ENCODE data around the gene TRAPPC12.

The TRAPPC12 gene

DNA sequence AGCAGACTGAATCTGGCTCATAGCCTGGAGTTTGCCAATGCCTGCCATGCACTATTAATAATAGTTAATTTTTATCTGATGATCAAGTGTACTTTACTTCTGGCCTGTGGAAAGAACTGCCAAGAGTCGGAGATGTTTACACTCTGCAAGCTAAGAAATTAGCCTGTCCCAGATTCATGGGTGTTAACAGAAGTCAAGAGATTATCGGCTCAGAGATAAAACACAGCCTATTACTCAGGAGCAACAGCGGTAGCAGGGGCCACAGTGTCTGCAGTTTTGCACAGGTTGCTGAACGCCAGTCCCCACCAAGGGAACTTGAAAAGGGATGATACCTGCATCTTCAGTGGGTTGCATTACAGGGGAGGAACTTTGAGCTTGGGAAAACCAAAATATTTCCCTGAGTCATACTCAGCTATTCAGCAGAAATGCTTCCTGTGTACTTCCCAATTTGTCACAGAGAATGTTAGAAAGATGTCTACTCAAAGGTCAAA is 144.1 kb downstream of the TRAPPC12 start:
- peaks cover 8 to 28% (median 18%) of the 10 kb centered on the region in 4 experiments for H3K4me1 ChIP-seq (ENCODE audit: control extremely low read depth in 1 of 4, control insufficient read depth in 4 of 4, insufficient read depth in 4 of 4, low read length in 3 of 4)
- no peak for DNase-seq
- CTCF ChIA-PET = interaction anchor here (0.9 to 1.2 kb wide), 3 partner anchors 12 to 57 kb away, joined by 3 to 4 read pairs (median 3); partner anchors contain the start of gene RPS7
- H3K27me3 ChIP-seq (replicated peaks in 2 of 5; ENCODE audit: control insufficient read depth in 4 of 5, insufficient read depth in 5 of 5, low read length in 4 of 5) = no peaks in the 10 kb centered on the region
- POLR2A ChIA-PET = no interaction called here
- no peaks in the 10 kb centered on the region for H3K36me3 ChIP-seq (ENCODE audit: control insufficient read depth in 4 of 4, insufficient read depth in 4 of 4, low read length in 3 of 4)
- H3K4me3 ChIP-seq (ENCODE audit: control insufficient read depth in 1 of 7, extremely low read depth in 1 of 7, insufficient read depth in 4 of 7, low read depth in 2 of 7, low read length in 6 of 7) = no peak overlapping the region
- WGBS (ENCODE audit: insufficient coverage) = 78% methylated on average over 4 of the region's 4 CpGs
- no peak overlapping the region for H3K27ac ChIP-seq (ENCODE audit: insufficient read depth in 1 of 2, low read depth in 1 of 2, low read length in 2 of 2, poor library complexity in 1 of 2, severe bottlenecking in 2 of 2)
- H3K9me3 ChIP-seq (ENCODE audit: control extremely low read depth in 1 of 5, control insufficient read depth in 4 of 5, insufficient read depth in 2 of 5, low read depth in 1 of 5, low read length in 4 of 5) = no peaks in the 10 kb centered on the region

DNA sequence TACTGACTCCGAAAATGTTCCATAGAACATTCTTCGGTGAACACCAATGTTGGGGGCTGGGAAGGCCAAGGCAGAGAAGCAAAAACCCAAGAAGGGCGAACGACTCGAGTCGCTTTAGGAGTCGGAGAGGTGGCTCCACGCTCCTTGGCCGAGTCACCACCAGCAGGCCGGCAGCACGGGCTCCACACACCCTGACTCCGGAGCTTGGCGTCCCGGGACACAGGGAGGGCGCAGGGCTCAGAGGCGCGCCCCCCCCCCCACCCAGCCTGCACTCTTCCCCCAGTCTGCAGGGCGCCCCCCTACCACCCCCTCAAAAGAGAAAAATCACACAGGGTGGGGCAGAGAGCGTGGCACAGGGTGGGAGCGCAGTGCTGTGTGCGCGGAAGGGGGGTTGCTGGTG is 147.4 kb downstream of the TRAPPC12 start:
- no peak for DNase-seq
- 96% methylated on average over 11 of the region's 22 CpGs for WGBS (ENCODE audit: insufficient coverage)
- H3K4me1 ChIP-seq (ENCODE audit: control extremely low read depth in 1 of 4, control insufficient read depth in 4 of 4, insufficient read depth in 4 of 4, low read length in 3 of 4) = peaks cover 0 to 9% (median 4%) of the 10 kb centered on the region in 4 experiments
- ChIA-PET POLR2A (no interaction called here), CTCF (interaction anchor here (0.9 kb wide), 1 partner anchor 17 kb away, joined by 3 read pairs; no protein-coding TSS in a partner anchor)
- no peaks in the 10 kb centered on the region for H3K9me3 ChIP-seq (ENCODE audit: control extremely low read depth in 1 of 5, control insufficient read depth in 4 of 5, insufficient read depth in 2 of 5, low read depth in 1 of 5, low read length in 4 of 5)
- H3K4me3 ChIP-seq (ENCODE audit: control insufficient read depth in 1 of 7, extremely low read depth in 1 of 7, insufficient read depth in 4 of 7, low read depth in 2 of 7, low read length in 6 of 7) = no peak overlapping the region
- H3K27ac ChIP-seq (ENCODE audit: insufficient read depth in 1 of 2, low read depth in 1 of 2, low read length in 2 of 2, poor library complexity in 1 of 2, severe bottlenecking in 2 of 2) = no peak overlapping the region
- H3K27me3 ChIP-seq (replicated peaks in 2 of 5; ENCODE audit: control insufficient read depth in 4 of 5, insufficient read depth in 5 of 5, low read length in 4 of 5) = no peaks in the 10 kb centered on the region
- H3K36me3 ChIP-seq (ENCODE audit: control insufficient read depth in 4 of 4, insufficient read depth in 4 of 4, low read length in 3 of 4) = no peaks in the 10 kb centered on the region

DNA sequence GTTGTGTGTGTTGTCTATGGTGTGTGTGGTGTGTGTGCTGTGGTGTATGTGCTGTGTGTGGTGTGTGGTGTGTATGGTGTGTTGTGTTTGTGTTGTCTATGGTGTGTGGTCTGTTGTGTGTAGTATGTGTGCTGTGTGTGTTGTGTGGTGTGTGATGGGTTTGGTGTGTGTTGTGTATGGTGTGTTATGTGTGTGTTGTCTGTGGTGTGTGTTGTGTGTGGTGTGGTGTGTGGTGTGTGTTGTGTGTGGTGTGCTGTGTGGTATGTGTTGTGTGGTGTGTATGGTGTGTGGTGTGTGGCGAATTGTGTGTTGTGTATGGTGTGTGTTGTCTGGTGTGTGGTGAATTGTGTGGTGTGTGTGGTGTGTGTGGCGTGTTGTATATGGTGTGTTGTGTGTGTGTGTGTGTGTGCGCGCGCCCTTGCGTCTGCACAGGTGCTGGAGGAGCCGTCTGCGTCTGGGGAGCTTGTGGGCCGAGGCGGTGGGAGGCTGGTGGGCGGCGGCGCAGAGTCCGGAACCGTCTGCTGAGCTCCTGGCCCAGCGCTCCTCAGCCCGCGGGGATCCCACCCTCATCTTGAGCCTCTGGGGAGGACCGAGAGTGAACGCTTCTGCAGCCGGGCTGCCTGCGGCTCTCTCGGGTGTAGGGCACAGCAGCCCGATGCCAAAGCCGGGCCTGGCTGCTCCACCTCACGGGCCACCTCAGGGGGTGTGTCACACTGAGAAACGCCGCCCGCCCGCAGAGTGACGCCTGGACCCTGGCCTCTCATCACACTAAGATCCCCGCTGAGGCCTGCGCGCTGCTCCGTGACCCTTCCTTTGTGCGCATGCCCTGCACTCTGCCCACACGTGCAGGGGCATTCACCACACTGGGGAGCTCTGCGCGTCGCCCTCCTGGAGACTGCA is 148.6 kb downstream of the TRAPPC12 start:
- ChIA-PET POLR2A (no interaction called here), CTCF (no interaction called here)
- Histone ChIP-seq H3K27ac (ENCODE audit: insufficient read depth in 1 of 2, low read depth in 1 of 2, low read length in 2 of 2, poor library complexity in 1 of 2, severe bottlenecking in 2 of 2) (no peak overlapping the region), H3K4me3 (ENCODE audit: control insufficient read depth in 1 of 7, extremely low read depth in 1 of 7, insufficient read depth in 4 of 7, low read depth in 2 of 7, low read length in 6 of 7) (no peak overlapping the region), H3K27me3 (replicated peaks in 2 of 5; ENCODE audit: control insufficient read depth in 4 of 5, insufficient read depth in 5 of 5, low read length in 4 of 5) (no peaks in the 10 kb centered on the region), H3K4me1 (ENCODE audit: control extremely low read depth in 1 of 4, control insufficient read depth in 4 of 4, insufficient read depth in 4 of 4, low read length in 3 of 4) (peaks cover 0 to 9% (median 4%) of the 10 kb centered on the region in 4 experiments), H3K36me3 (ENCODE audit: control insufficient read depth in 4 of 4, insufficient read depth in 4 of 4, low read length in 3 of 4) (peaks cover 0 to 4% (median 0%) of the 10 kb centered on the region in 4 experiments), H3K9me3 (ENCODE audit: control extremely low read depth in 1 of 5, control insufficient read depth in 4 of 5, insufficient read depth in 2 of 5, low read depth in 1 of 5, low read length in 4 of 5) (no peaks in the 10 kb centered on the region)
- WGBS (ENCODE audit: insufficient coverage) = 95% methylated on average over 33 of the region's 40 CpGs
- peak in 2 of 3 donors; percentile 5 to 36 for DNase-seq
